Measurements from ENCODE around the gene SGSM1. TPM values are rescaled to one million over a fixed set of nuclear protein-coding genes. Genes with fewer than 3 reads are reported as not detected.

The SGSM1 gene
- total and polyA plus RNA-seq, 2 donors from 2014 or later = 3.6 to 4.7 TPM

DNA sequence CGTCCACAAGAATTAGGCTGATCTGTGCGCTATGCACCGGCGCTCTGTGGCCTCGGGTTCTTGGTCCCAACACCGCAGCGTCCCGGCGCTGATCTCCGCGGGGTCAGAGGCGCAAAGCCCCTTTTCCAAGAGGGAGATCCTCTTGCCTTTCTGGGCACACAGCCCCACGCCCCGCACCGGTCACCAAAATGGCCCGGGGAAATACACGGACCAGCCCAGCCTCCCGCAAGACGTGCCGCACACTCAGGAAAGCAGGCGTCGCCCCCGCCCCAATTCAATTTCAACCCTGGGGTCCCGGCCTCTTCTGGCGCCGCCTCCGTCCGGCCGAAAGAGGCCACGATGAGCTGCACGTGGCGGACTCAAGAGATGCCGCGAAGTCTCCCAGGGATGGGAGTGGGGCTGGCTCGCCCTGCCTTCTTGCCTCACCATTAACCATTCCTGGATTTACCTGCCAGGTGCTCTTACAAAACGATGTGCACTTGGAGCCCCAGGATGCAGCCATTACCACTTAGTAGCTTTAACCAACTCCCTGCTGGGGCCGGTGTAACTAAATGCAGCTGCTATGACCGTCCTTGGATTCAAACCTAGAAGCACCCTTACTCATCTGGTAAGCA, 42.0 kb upstream of the SGSM1 start:
- Histone ChIP-seq H3K27me3 (ENCODE audit: control insufficient read depth, insufficient read depth, low read length) (no peaks in the 10 kb centered on the region), H3K36me3 (ENCODE audit: control insufficient read depth in 2 of 3, insufficient read depth in 3 of 3, low read length in 3 of 3) (no peaks in the 10 kb centered on the region), H3K4me3 (ENCODE audit: low read length in 3 of 3) (no peak overlapping the region), H3K9me3 (ENCODE audit: control insufficient read depth in 2 of 3, insufficient read depth in 1 of 3, low read length in 3 of 3) (no peaks in the 10 kb centered on the region), H3K9ac (ENCODE audit: low read length in 3 of 3) (no peak overlapping the region), H3K4me1 (ENCODE audit: control insufficient read depth in 2 of 3, insufficient read depth in 2 of 3, low read depth in 1 of 3, low read length in 3 of 3) (no peaks in the 10 kb centered on the region), H3K27ac (ENCODE audit: low read depth in 2 of 2, low read length in 2 of 2) (no peak overlapping the region)
- no peak for DNase-seq
- TF ChIP-seq, protein P1, sequence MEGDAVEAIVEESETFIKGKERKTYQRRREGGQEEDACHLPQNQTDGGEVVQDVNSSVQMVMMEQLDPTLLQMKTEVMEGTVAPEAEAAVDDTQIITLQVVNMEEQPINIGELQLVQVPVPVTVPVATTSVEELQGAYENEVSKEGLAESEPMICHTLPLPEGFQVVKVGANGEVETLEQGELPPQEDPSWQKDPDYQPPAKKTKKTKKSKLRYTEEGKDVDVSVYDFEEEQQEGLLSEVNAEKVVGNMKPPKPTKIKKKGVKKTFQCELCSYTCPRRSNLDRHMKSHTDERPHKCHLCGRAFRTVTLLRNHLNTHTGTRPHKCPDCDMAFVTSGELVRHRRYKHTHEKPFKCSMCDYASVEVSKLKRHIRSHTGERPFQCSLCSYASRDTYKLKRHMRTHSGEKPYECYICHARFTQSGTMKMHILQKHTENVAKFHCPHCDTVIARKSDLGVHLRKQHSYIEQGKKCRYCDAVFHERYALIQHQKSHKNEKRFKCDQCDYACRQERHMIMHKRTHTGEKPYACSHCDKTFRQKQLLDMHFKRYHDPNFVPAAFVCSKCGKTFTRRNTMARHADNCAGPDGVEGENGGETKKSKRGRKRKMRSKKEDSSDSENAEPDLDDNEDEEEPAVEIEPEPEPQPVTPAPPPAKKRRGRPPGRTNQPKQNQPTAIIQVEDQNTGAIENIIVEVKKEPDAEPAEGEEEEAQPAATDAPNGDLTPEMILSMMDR (IDR thresholded peaks at IDR 0.05; ENCODE audit: borderline replicate concordance, extremely low read depth, insufficient read depth) = no peak
- intact Hi-C loops (cut with DNase I) = no loop called here
- no peak for FAIRE-seq

DNA sequence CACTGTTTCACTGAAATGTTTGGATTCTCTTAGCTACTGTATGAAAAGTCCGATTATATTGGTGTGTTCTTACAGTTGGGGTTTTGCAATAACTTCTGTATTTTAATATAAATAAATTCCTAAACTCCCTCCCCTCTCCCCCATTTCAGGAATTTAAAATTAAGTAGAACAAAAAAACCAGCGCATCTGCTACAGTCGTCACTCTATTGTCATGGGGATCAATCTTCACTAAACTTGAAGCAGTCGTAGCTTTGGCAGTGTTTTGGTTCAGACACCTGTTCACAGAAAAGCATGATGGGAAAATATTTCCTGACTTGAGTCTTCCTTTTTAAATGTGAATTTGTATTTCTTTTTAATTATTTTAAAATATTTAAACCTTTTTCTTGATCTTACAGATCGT, 40.8 kb upstream of the SGSM1 start:
- Histone ChIP-seq H3K4me3 (ENCODE audit: low read length in 3 of 3) (no peak overlapping the region), H3K9ac (ENCODE audit: low read length in 3 of 3) (no peak overlapping the region), H3K27ac (ENCODE audit: low read depth in 2 of 2, low read length in 2 of 2) (no peak overlapping the region), H3K9me3 (ENCODE audit: control insufficient read depth in 2 of 3, insufficient read depth in 1 of 3, low read length in 3 of 3) (no peaks in the 10 kb centered on the region), H3K36me3 (ENCODE audit: control insufficient read depth in 2 of 3, insufficient read depth in 3 of 3, low read length in 3 of 3) (no peaks in the 10 kb centered on the region), H3K4me1 (ENCODE audit: control insufficient read depth in 2 of 3, insufficient read depth in 2 of 3, low read depth in 1 of 3, low read length in 3 of 3) (no peaks in the 10 kb centered on the region), H3K27me3 (ENCODE audit: control insufficient read depth, insufficient read depth, low read length) (no peaks in the 10 kb centered on the region)
- DNase-seq (no peak), FAIRE-seq (no peak)
- intact Hi-C loops (cut with DNase I) = no loop called here
- TF ChIP-seq, protein P1 (IDR thresholded peaks at IDR 0.05; ENCODE audit: borderline replicate concordance, extremely low read depth, insufficient read depth) = no peak

DNA sequence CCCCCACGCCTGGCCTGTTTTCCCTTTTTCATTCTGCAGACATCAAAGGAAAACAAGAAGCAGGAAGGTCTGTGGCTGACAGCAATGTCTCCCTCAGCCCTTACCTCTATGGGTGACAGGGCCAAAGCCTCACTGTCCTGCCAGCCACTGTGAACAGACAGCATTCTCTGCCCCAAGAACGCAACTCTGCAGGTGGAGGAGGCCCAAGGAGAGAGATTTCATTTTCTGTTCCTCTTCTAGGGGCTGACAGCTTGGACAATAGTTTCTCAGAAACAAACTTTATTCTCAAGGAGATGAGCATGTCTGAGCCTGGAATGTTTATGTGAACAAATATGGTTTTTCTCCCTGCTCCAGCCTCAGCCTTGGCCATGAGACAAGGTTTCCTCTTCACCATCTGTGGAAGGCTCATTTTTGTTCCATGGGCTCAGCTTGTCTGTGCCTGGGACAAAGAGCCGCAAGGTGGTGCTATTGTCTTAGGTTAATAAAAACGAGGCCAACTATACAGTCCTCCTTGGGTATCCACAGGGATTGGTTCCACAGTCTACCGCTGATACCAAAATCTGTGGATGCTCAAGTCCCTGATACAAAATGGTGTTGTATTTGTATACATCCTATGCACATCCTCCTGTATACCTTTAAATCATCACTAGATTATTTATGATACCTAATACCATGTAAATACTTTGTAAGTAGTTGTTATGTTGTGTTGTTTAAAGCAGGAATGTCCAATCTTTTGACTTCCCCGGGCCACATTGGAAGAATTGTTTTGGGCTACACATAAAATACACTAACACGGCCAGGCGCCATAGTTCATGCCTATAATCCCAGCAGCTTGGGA, 37.3 kb upstream of the SGSM1 start:
- Histone ChIP-seq H3K27me3 (ENCODE audit: control insufficient read depth, insufficient read depth, low read length) (no peaks in the 10 kb centered on the region), H3K4me3 (ENCODE audit: low read length in 3 of 3) (no peak overlapping the region), H3K27ac (ENCODE audit: low read depth in 2 of 2, low read length in 2 of 2) (no peak overlapping the region), H3K9me3 (ENCODE audit: control insufficient read depth in 2 of 3, insufficient read depth in 1 of 3, low read length in 3 of 3) (no peaks in the 10 kb centered on the region), H3K36me3 (ENCODE audit: control insufficient read depth in 2 of 3, insufficient read depth in 3 of 3, low read length in 3 of 3) (no peaks in the 10 kb centered on the region), H3K4me1 (ENCODE audit: control insufficient read depth in 2 of 3, insufficient read depth in 2 of 3, low read depth in 1 of 3, low read length in 3 of 3) (no peaks in the 10 kb centered on the region), H3K9ac (ENCODE audit: low read length in 3 of 3) (no peak overlapping the region)
- TF ChIP-seq, protein P1 (IDR thresholded peaks at IDR 0.05; ENCODE audit: borderline replicate concordance, extremely low read depth, insufficient read depth) = peak; percentile 90
- FAIRE-seq (peak; percentile 42), DNase-seq (peak in 4 of 5 donors; percentile 37 to 75 (median 59))
- intact Hi-C loops (cut with DNase I) = no loop called here
